HG03469 (cell line): ENCODE results near the gene NPC1.

ENCODE experiments used
- ATAC-seq: cut with Tn5 transposase; IDR thresholded peaks from one replicate; pipeline ENCODE4 v1.9.1; 2021; ENCODE audit warnings: mild to moderate bottlenecking, moderate library complexity, moderate number of reproducible peaks; ENCODE audit not compliant: unreplicated experiment

Gene NPC1

GRCh38 chr18:23550898-23551297, 35.4 kb downstream of the NPC1 start:
- ATAC-seq: no peak

GRCh38 chr18:23548719-23549118, 37.6 kb downstream of the NPC1 start:
- ATAC-seq: no peak

- ATAC-seq: no peak
Observed at GRCh38 chr18:23548275-23548674, 38.0 kb downstream of the NPC1 start.

- ATAC-seq: no peak
Observed at GRCh38 chr18:23547846-23548245, 38.5 kb downstream of the NPC1 start.

- no peak for ATAC-seq
Observed at GRCh38 chr18:23547306-23547705, 39.0 kb downstream of the NPC1 start.

- ATAC-seq: no peak
Observed at GRCh38 chr18:23545247-23545789, 41.0 kb downstream of the NPC1 start.

- ATAC-seq: no peak
Observed at GRCh38 chr18:23542461-23542860, 43.8 kb downstream of the NPC1 start.

- ATAC-seq: no peak
Observed at GRCh38 chr18:23541349-23542093, 44.8 kb downstream of the NPC1 start.

GRCh38 chr18:23540867-23541266, 45.4 kb downstream of the NPC1 start:
- ATAC-seq: no peak

- no peak for ATAC-seq
Observed at GRCh38 chr18:23539911-23540525, 46.3 kb downstream of the NPC1 start.

GRCh38 chr18:23539296-23539695, 47.0 kb downstream of the NPC1 start:
- no peak for ATAC-seq

GRCh38 chr18:23538870-23539269, 47.4 kb downstream of the NPC1 start:
- ATAC-seq: no peak

GRCh38 chr18:23538001-23538400, 48.3 kb downstream of the NPC1 start:
- ATAC-seq: no peak

GRCh38 chr18:23537274-23537673, 49.0 kb downstream of the NPC1 start:
- ATAC-seq: no peak

GRCh38 chr18:23536204-23536603, 50.1 kb downstream of the NPC1 start:
- no peak for ATAC-seq

- ATAC-seq: no peak
Observed at GRCh38 chr18:23534276-23534675, 52.0 kb downstream of the NPC1 start.

- no peak for ATAC-seq
Observed at GRCh38 chr18:23532848-23533247, 53.5 kb downstream of the NPC1 start.

GRCh38 chr18:23531912-23532311, 54.4 kb downstream of the NPC1 start:
- ATAC-seq: no peak

GRCh38 chr18:23530195-23530594, 56.1 kb downstream of the NPC1 start:
- no peak for ATAC-seq

- ATAC-seq: no peak
Observed at GRCh38 chr18:23529604-23530003, 56.7 kb downstream of the NPC1 start.

GRCh38 chr18:23528580-23529472, 57.5 kb downstream of the NPC1 start:
- no peak for ATAC-seq
